ENCODE data around the gene CTNNBL1.

Gene CTNNBL1

GRCh38 chr20:37775200-37775599, 81.4 kb downstream of the CTNNBL1 start:
- DNase-seq (ENCODE audit: low read depth in 1 of 2, low spot score in 1 of 2), result no peak

- no peak for DNase-seq (ENCODE audit: low read depth in 1 of 2, low spot score in 1 of 2)
Observed at GRCh38 chr20:37776049-37776448, 82.2 kb downstream of the CTNNBL1 start.

- no peak for DNase-seq (ENCODE audit: low read depth in 1 of 2, low spot score in 1 of 2)
Observed at GRCh38 chr20:37776526-37776925, 82.7 kb downstream of the CTNNBL1 start.

- DNase-seq (ENCODE audit: low read depth in 1 of 2, low spot score in 1 of 2), result no peak
Observed at GRCh38 chr20:37777012-37777950, 83.5 kb downstream of the CTNNBL1 start.

- DNase-seq (ENCODE audit: low read depth in 1 of 2, low spot score in 1 of 2), result no peak
Observed at GRCh38 chr20:37777988-37778659, 84.3 kb downstream of the CTNNBL1 start.

- no peak for DNase-seq (ENCODE audit: low read depth in 1 of 2, low spot score in 1 of 2)
Observed at GRCh38 chr20:37781626-37782025, 87.8 kb downstream of the CTNNBL1 start.

- no peak for DNase-seq (ENCODE audit: low read depth in 1 of 2, low spot score in 1 of 2)
Observed at GRCh38 chr20:37786043-37786442, 92.2 kb downstream of the CTNNBL1 start.

- DNase-seq (ENCODE audit: low read depth in 1 of 2, low spot score in 1 of 2), result no peak
Observed at GRCh38 chr20:37789408-37789807, 95.6 kb downstream of the CTNNBL1 start.

- no peak for DNase-seq (ENCODE audit: low read depth in 1 of 2, low spot score in 1 of 2)
Observed at GRCh38 chr20:37790900-37791299, 97.1 kb downstream of the CTNNBL1 start.

- DNase-seq (ENCODE audit: low read depth in 1 of 2, low spot score in 1 of 2), result no peak
Observed at GRCh38 chr20:37796121-37796520, 102.3 kb downstream of the CTNNBL1 start.

GRCh38 chr20:37796733-37797132, 102.9 kb downstream of the CTNNBL1 start:
- DNase-seq (ENCODE audit: low read depth in 1 of 2, low spot score in 1 of 2), result no peak

GRCh38 chr20:37797669-37798175, 103.9 kb downstream of the CTNNBL1 start:
- no peak for DNase-seq (ENCODE audit: low read depth in 1 of 2, low spot score in 1 of 2)

- no peak for DNase-seq (ENCODE audit: low read depth in 1 of 2, low spot score in 1 of 2)
Observed at GRCh38 chr20:37798312-37798711, 104.5 kb downstream of the CTNNBL1 start.

GRCh38 chr20:37800618-37801017, 106.8 kb downstream of the CTNNBL1 start:
- no peak for DNase-seq (ENCODE audit: low read depth in 1 of 2, low spot score in 1 of 2)

GRCh38 chr20:37801921-37802320, 108.1 kb downstream of the CTNNBL1 start:
- no peak for DNase-seq (ENCODE audit: low read depth in 1 of 2, low spot score in 1 of 2)

GRCh38 chr20:37803438-37804307, 109.8 kb downstream of the CTNNBL1 start:
- DNase-seq (ENCODE audit: low read depth in 1 of 2, low spot score in 1 of 2), result no peak

GRCh38 chr20:37804584-37805566, 111.0 kb downstream of the CTNNBL1 start:
- no peak for DNase-seq (ENCODE audit: low read depth in 1 of 2, low spot score in 1 of 2)

GRCh38 chr20:37807471-37808232, 113.8 kb downstream of the CTNNBL1 start:
- no peak for DNase-seq (ENCODE audit: low read depth in 1 of 2, low spot score in 1 of 2)

Measured in stimulated activated CD4-positive, alpha-beta T cell treated with anti-CD3 and anti-CD28 coated beads, Interleukin-15, amount 100 ng/mL, for 1 hour (primary cell).